Retinal pigment epithelial cell (primary cell): Measurements from ENCODE around the gene ZNF485.

Source experiments
- DNase-seq: peaks from one replicate; pipeline ENCODE4 v3.0.0-alpha.2; 2010; ENCODE audit warnings: low read depth
- H3K4me3 ChIP-seq: 2 replicates; pipeline ENCODE4 v1.5.1; 2011; ENCODE audit warnings: mild to moderate bottlenecking, low read length, control low read depth, moderate library complexity
- TF ChIP-seq, protein P1 (sequence below): conservative IDR thresholded peaks from 2 replicates; pipeline ENCODE4 v1.5.1; 2011; ENCODE audit warnings: low read depth, low read length, control low read depth, inconsistent platforms

ZNF485 gene

DNA sequence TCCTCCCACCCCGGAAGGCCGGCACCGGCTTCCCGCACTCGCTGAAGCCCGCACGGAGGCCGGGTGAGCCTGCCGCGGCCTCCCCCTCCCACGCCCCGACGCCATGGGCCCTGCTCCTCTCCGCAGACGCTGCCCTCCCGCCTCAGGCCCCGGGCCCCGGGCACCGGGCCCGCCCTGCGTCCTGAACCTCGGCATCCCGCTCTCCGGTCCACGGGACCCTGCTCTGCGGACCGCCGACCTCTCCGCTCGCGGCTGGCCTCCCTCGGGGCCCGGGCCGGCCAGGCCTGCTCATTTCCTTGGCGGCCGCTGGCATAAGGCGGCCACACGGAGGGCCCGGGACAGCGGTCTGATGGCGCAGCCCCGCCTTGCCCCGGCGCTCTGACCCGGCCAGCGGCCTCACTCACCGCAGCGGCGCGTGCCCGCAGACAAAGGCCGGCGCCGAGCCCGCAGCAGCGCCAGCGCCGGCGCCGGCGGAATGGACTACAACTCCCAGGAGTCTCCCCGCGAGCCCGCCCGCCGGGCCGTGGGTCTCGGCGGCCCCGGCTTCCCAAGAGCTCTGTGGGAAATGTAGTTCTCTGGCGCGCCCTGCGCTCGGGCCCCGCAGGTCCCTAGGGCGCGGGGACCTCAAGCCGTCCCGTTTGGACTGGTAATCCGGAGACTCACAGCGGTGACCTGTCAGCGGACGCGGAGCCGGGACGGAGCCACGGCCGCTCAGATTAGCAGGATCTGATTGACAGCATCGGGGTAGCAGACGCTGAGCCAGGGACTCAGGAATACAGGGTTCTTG, 42.4 kb downstream of the ZNF485 start, which contains the start of gene ZNF32:
TSS of gene ZNF32 (minus strand) at position 484 of the 787 bp plus-strand sequence. CDS start 2,748 bp downstream, outside the sequence.
- peak; percentile 22 for DNase-seq
- TF ChIP-seq, protein P1, sequence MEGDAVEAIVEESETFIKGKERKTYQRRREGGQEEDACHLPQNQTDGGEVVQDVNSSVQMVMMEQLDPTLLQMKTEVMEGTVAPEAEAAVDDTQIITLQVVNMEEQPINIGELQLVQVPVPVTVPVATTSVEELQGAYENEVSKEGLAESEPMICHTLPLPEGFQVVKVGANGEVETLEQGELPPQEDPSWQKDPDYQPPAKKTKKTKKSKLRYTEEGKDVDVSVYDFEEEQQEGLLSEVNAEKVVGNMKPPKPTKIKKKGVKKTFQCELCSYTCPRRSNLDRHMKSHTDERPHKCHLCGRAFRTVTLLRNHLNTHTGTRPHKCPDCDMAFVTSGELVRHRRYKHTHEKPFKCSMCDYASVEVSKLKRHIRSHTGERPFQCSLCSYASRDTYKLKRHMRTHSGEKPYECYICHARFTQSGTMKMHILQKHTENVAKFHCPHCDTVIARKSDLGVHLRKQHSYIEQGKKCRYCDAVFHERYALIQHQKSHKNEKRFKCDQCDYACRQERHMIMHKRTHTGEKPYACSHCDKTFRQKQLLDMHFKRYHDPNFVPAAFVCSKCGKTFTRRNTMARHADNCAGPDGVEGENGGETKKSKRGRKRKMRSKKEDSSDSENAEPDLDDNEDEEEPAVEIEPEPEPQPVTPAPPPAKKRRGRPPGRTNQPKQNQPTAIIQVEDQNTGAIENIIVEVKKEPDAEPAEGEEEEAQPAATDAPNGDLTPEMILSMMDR = no peak
- peak within 1 kb of the TSS; percentile 70 for H3K4me3 ChIP-seq

GRCh38 chr10:43649185-43649523, 42.9 kb downstream of the ZNF485 start:
- TF ChIP-seq, protein P1 = no peak
- peak overlapping the region; percentile 70 for H3K4me3 ChIP-seq
- DNase-seq = no peak

GRCh38 chr10:43653746-43654145, 47.5 kb downstream of the ZNF485 start:
- no peak overlapping the region for H3K4me3 ChIP-seq
- DNase-seq = no peak
- TF ChIP-seq, protein P1 = no peak

- no peak for DNase-seq
- no peak overlapping the region for H3K4me3 ChIP-seq
- TF ChIP-seq, protein P1 = no peak
Measured at GRCh38 chr10:43655311-43655710, 49.1 kb downstream of the ZNF485 start.

GRCh38 chr10:43658227-43658626, 52.0 kb downstream of the ZNF485 start:
- no peak for DNase-seq
- TF ChIP-seq, protein P1 = no peak
- no peak overlapping the region for H3K4me3 ChIP-seq

- no peak overlapping the region for H3K4me3 ChIP-seq
- DNase-seq = no peak
- TF ChIP-seq, protein P1 = no peak
Measured at GRCh38 chr10:43665054-43665453, 58.8 kb downstream of the ZNF485 start.

DNA sequence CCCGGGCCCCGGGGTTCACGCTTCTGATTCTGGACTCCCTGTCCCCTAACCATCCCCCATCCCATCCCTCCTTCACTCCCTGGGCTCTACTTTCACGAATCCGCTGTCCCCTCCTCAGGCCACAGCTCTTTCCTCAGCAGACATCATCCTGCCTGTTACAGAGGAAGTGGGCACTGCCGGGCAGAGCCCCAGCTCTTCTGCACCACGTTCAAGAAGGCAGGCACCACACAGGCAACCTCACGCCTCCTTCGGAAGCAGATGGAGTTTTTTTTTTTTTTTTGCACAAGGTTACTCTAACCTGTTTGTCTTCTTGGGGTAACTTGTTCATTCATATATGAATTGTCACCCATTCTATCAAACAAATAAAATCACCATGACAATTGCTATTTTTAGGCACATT, 60.3 kb downstream of the ZNF485 start:
- TF ChIP-seq, protein P1 = no peak
- DNase-seq = no peak
- H3K4me3 ChIP-seq = no peak overlapping the region
